ENCODE results near the gene SFXN3. TPM values are rescaled to one million over a fixed set of nuclear protein-coding genes. Genes with fewer than 3 reads are reported as not detected.
A peak's percentile ranks its signal among the peaks of the same experiment; 100 is the strongest.

Gene SFXN3
- total RNA-seq, 1 experiment from 2014 or later, result 35.2 TPM

DNA sequence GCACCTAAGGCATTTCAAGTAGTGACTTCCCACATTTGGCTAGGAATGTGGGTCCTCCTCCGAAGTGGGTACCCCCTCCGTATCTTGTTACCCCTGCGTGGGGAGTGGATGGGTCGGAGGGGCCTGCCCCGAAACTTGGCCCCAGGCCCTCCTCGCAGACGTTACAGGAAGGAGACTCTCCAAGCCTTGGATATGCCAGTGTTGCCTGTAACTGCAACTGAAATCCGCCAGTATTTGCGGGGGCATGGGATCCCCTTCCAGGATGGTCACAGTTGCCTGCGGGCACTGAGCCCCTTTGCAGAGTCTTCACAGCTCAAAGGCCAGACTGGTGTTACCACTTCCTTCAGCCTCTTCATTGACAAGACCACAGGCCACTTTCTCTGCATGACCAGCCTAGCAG lies 42.9 kb upstream of the SFXN3 start:
- H3K27ac ChIP-seq, result no peak overlapping the region
- H3K36me3 ChIP-seq (ENCODE audit: low read depth), result no peaks in the 10 kb centered on the region
- no peak for DNase-seq
- TSS peak; percentile 31 for BruUV-seq (replicated peaks)
- no peaks in the 10 kb centered on the region for H4K20me1 ChIP-seq (ENCODE audit: insufficient read depth)
- ChIA-PET POLR2A (ENCODE audit: unreplicated experiment) (no interaction called here), CTCF (no interaction called here)
- H3K4me3 ChIP-seq, result peak overlapping the region; percentile 69
- H3K4me2 ChIP-seq, result peak overlapping the region; percentile 94
- no peaks in the 10 kb centered on the region for H3K9me2 ChIP-seq (ENCODE audit: insufficient read depth)
- H3K9me3 ChIP-seq (ENCODE audit: insufficient read depth, low read depth), result no peaks in the 10 kb centered on the region
- peaks cover 3% of the 10 kb centered on the region; the same call in 1 of the 2 replicates for H3F3A ChIP-seq (ENCODE audit: insufficient read depth, low read depth)
- intact Hi-C loops (cut with micrococcal nuclease; ENCODE audit: unreplicated experiment), result no loop called here
- TF ChIP-seq, protein P1, sequence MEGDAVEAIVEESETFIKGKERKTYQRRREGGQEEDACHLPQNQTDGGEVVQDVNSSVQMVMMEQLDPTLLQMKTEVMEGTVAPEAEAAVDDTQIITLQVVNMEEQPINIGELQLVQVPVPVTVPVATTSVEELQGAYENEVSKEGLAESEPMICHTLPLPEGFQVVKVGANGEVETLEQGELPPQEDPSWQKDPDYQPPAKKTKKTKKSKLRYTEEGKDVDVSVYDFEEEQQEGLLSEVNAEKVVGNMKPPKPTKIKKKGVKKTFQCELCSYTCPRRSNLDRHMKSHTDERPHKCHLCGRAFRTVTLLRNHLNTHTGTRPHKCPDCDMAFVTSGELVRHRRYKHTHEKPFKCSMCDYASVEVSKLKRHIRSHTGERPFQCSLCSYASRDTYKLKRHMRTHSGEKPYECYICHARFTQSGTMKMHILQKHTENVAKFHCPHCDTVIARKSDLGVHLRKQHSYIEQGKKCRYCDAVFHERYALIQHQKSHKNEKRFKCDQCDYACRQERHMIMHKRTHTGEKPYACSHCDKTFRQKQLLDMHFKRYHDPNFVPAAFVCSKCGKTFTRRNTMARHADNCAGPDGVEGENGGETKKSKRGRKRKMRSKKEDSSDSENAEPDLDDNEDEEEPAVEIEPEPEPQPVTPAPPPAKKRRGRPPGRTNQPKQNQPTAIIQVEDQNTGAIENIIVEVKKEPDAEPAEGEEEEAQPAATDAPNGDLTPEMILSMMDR (conservative IDR thresholded peaks at IDR 0.05), result no peak
- no peak for TF ChIP-seq EZH2 (IDR thresholded peaks at IDR 0.05; ENCODE audit: low read depth)
- H3K27me3 ChIP-seq (ENCODE audit: insufficient read depth, low read depth), result no peaks in the 10 kb centered on the region
- peaks cover 47% of the 10 kb centered on the region for H3K79me2 ChIP-seq (ENCODE audit: low read depth)
- no peak overlapping the region for H2AFZ ChIP-seq
- H3K4me1 ChIP-seq (replicated peaks; ENCODE audit: insufficient read depth), result peaks cover 4% of the 10 kb centered on the region

DNA sequence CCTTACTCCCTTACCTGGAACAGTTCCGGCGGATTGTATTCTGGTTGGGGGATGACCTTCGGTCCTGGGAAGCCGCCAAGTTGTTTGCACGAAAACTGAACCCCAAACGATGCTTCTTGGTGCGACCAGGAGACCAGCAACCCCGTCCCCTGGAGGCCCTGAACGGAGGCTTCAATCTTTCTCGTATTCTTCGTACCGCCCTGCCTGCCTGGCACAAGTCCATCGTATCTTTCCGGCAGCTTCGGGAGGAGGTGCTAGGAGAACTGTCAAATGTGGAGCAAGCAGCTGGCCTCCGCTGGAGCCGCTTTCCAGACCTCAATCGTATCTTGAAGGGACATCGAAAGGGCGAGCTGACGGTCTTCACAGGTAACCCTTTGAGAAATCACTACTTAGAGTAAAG lies 41.9 kb upstream of the SFXN3 start:
- ChIA-PET POLR2A (ENCODE audit: unreplicated experiment) (no interaction called here), CTCF (no interaction called here)
- Histone ChIP-seq H3K36me3 (ENCODE audit: low read depth) (no peaks in the 10 kb centered on the region), H3K4me3 (no peak overlapping the region), H3K27ac (no peak overlapping the region), H3K27me3 (ENCODE audit: insufficient read depth, low read depth) (no peaks in the 10 kb centered on the region), H2AFZ (no peak overlapping the region), H3K4me2 (no peak overlapping the region), H3K9me3 (ENCODE audit: insufficient read depth, low read depth) (no peaks in the 10 kb centered on the region), H4K20me1 (ENCODE audit: insufficient read depth) (no peaks in the 10 kb centered on the region), H3K9me2 (ENCODE audit: insufficient read depth) (no peaks in the 10 kb centered on the region), H3K4me1 (replicated peaks; ENCODE audit: insufficient read depth) (peaks cover 4% of the 10 kb centered on the region), H3F3A (ENCODE audit: insufficient read depth, low read depth) (peaks cover 9% of the 10 kb centered on the region; the same call in 1 of the 2 replicates), H3K79me2 (ENCODE audit: low read depth) (peaks cover 47% of the 10 kb centered on the region)
- no peak for DNase-seq
- BruUV-seq (replicated peaks), result no TSS peak
- TF ChIP-seq, protein P1 (conservative IDR thresholded peaks at IDR 0.05), result no peak
- TF ChIP-seq EZH2 (IDR thresholded peaks at IDR 0.05; ENCODE audit: low read depth), result no peak
- intact Hi-C loops (cut with micrococcal nuclease; ENCODE audit: unreplicated experiment), result no loop called here

DNA sequence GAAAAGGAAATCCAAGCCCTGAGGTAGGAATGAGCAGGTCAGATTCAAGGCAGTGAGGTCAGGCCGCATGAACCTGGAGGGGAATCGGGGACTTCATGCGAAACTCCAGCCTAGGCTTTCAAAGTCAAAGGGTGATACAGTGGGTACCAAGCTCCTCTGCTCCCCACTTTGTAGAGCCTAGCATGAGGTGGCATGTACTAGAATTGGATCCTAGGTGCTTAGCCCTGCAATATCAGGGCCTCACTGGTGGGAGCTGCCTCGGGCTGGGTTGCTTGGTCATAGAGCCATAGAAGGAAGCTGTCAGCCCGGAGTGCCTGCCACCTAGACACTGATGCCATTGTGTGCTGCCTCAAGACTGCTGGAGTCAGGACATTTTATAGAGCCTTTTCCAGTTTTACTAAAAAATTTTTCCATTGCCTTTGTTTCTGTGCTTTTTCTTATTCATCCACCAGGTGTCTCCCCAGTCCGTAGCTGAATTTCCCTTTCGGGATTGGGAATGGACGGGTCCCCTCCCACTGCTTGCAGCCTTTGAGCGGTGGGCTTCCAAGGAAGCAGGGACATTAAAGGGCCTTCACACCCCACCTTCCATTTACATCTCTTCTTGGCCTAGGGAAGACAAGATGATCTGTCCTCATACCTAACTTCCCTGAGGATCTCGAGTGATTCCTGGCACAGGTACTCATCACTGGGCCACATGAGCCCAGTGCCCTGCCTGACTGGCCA lies 36.9 kb upstream of the SFXN3 start:
- no peaks in the 10 kb centered on the region for H3K9me3 ChIP-seq (ENCODE audit: insufficient read depth, low read depth)
- intact Hi-C loops (cut with micrococcal nuclease; ENCODE audit: unreplicated experiment), result loop anchor here (1.0 kb wide), 1 partner anchor 20 kb away; no protein-coding TSS in a partner anchor
- H3K9me2 ChIP-seq (ENCODE audit: insufficient read depth), result no peaks in the 10 kb centered on the region
- no peak overlapping the region for H2AFZ ChIP-seq
- ChIA-PET POLR2A (ENCODE audit: unreplicated experiment) (no interaction called here), CTCF (no interaction called here)
- no peaks in the 10 kb centered on the region for H3K36me3 ChIP-seq (ENCODE audit: low read depth)
- peaks cover 20% of the 10 kb centered on the region; the same call in 1 of the 2 replicates for H3F3A ChIP-seq (ENCODE audit: insufficient read depth, low read depth)
- no peak overlapping the region for H3K27ac ChIP-seq
- H3K4me1 ChIP-seq (replicated peaks; ENCODE audit: insufficient read depth), result peaks cover 11% of the 10 kb centered on the region
- no peaks in the 10 kb centered on the region for H3K27me3 ChIP-seq (ENCODE audit: insufficient read depth, low read depth)
- no TSS peak for BruUV-seq (replicated peaks)
- no peaks in the 10 kb centered on the region for H4K20me1 ChIP-seq (ENCODE audit: insufficient read depth)
- TF ChIP-seq EZH2 (IDR thresholded peaks at IDR 0.05; ENCODE audit: low read depth), result no peak
- TF ChIP-seq, protein P1 (conservative IDR thresholded peaks at IDR 0.05), result peak; percentile 65
- H3K4me2 ChIP-seq, result no peak overlapping the region
- H3K79me2 ChIP-seq (ENCODE audit: low read depth), result peaks cover 14% of the 10 kb centered on the region
- no peak for DNase-seq
- no peak overlapping the region for H3K4me3 ChIP-seq

Measured in PC-9 (cell line).